ENCODE measurements around the gene SMAD2. TPM values are rescaled to one million over a fixed set of nuclear protein-coding genes. Genes with fewer than 3 reads are reported as not detected.

Gene SMAD2
- total and polyA plus RNA-seq, 2 experiments from 2014 or later = 52.4 to 77.7 TPM

- 2 to 5% methylated on average over 6 of the region's 6 CpGs for WGBS, 2 experiments (ENCODE audit: low coverage in 1 of 2, low lambda C conversion rate in 2 of 2, missing lambda C conversion rate in 2 of 2)
- H3K4me2 ChIP-seq (ENCODE audit: unreplicated experiment) = peak overlapping the region; percentile 34
- no peak overlapping the region for H3K9ac ChIP-seq
- peak; percentile 82 for DNase-seq
- H3K4me1 ChIP-seq (ENCODE audit: insufficient read depth) = peaks cover 6% of the 10 kb centered on the region
- no peak for TF ChIP-seq EZH2phosphoT487 (IDR thresholded peaks at IDR 0.05; ENCODE audit: insufficient read depth, low read depth)
- no peak for TF ChIP-seq EZH2 (IDR thresholded peaks at IDR 0.05; ENCODE audit: insufficient read depth, poor library complexity, severe bottlenecking)
- peak overlapping the region; percentile 41; the same call in 1 of the 2 replicates for H2AFZ ChIP-seq
- H3K9me3 ChIP-seq (ENCODE audit: low read depth) = no peaks in the 10 kb centered on the region
- H3F3A ChIP-seq (ENCODE audit: insufficient read depth) = peaks cover 5% of the 10 kb centered on the region; the same call in 1 of the 2 replicates
- no peak overlapping the region for H3K4me3 ChIP-seq
- in situ Hi-C loops (cut with MboI) = no loop called here
- no peaks in the 10 kb centered on the region for H4K20me1 ChIP-seq (ENCODE audit: insufficient read depth)
- H3K27me3 ChIP-seq (replicated peaks; ENCODE audit: insufficient read depth) = peaks cover 29% of the 10 kb centered on the region
- H3K79me2 ChIP-seq (ENCODE audit: insufficient read depth) = no peaks in the 10 kb centered on the region
- no peaks in the 10 kb centered on the region for H3K36me3 ChIP-seq (ENCODE audit: low read depth)
- H3K9me2 ChIP-seq (ENCODE audit: insufficient read depth) = no peaks in the 10 kb centered on the region
- no peak overlapping the region for H3K27ac ChIP-seq
These were observed 23.0 kb upstream of the SMAD2 start for GRCh38 chr18:47953471-47953931.

- H3K27me3 ChIP-seq (replicated peaks; ENCODE audit: insufficient read depth) = peaks cover 10% of the 10 kb centered on the region
- whole genome bisulfite sequencing, 2 experiments (ENCODE audit: low coverage in 1 of 2, low lambda C conversion rate in 2 of 2, missing lambda C conversion rate in 2 of 2) = 47 to 52% methylated on average over 2 of the region's 2 CpGs
- H3K4me3 ChIP-seq = no peak overlapping the region
- peaks cover 5% of the 10 kb centered on the region; the same call in 1 of the 2 replicates for H3F3A ChIP-seq (ENCODE audit: insufficient read depth)
- H3K27ac ChIP-seq = no peak overlapping the region
- H3K79me2 ChIP-seq (ENCODE audit: insufficient read depth) = no peaks in the 10 kb centered on the region
- H3K4me1 ChIP-seq (ENCODE audit: insufficient read depth) = peaks cover 6% of the 10 kb centered on the region
- no peaks in the 10 kb centered on the region for H3K9me3 ChIP-seq (ENCODE audit: low read depth)
- in situ Hi-C loops (cut with MboI) = no loop called here
- H2AFZ ChIP-seq = no peak overlapping the region
- H3K9ac ChIP-seq = no peak overlapping the region
- no peaks in the 10 kb centered on the region for H3K36me3 ChIP-seq (ENCODE audit: low read depth)
- no peak for DNase-seq
- no peak for TF ChIP-seq EZH2phosphoT487 (IDR thresholded peaks at IDR 0.05; ENCODE audit: insufficient read depth, low read depth)
- no peak for TF ChIP-seq EZH2 (IDR thresholded peaks at IDR 0.05; ENCODE audit: insufficient read depth, poor library complexity, severe bottlenecking)
- H3K9me2 ChIP-seq (ENCODE audit: insufficient read depth) = no peaks in the 10 kb centered on the region
- H4K20me1 ChIP-seq (ENCODE audit: insufficient read depth) = no peaks in the 10 kb centered on the region
- H3K4me2 ChIP-seq (ENCODE audit: unreplicated experiment) = no peak overlapping the region
These were observed 20.1 kb upstream of the SMAD2 start for GRCh38 chr18:47950511-47950910.

GRCh38 chr18:47949202-47949601 lies 18.7 kb upstream of the SMAD2 start:
- Histone ChIP-seq H3K27me3 (replicated peaks; ENCODE audit: insufficient read depth) (peaks cover 10% of the 10 kb centered on the region), H3K4me1 (ENCODE audit: insufficient read depth) (peaks cover 6% of the 10 kb centered on the region), H3K79me2 (ENCODE audit: insufficient read depth) (no peaks in the 10 kb centered on the region), H3K4me3 (no peak overlapping the region), H3K9me3 (ENCODE audit: low read depth) (no peaks in the 10 kb centered on the region), H2AFZ (no peak overlapping the region), H3K36me3 (ENCODE audit: low read depth) (no peaks in the 10 kb centered on the region), H3K27ac (no peak overlapping the region), H3K9me2 (ENCODE audit: insufficient read depth) (no peaks in the 10 kb centered on the region), H3K9ac (no peak overlapping the region), H3K4me2 (ENCODE audit: unreplicated experiment) (no peak overlapping the region), H4K20me1 (ENCODE audit: insufficient read depth) (no peaks in the 10 kb centered on the region), H3F3A (ENCODE audit: insufficient read depth) (peaks cover 5% of the 10 kb centered on the region; the same call in 1 of the 2 replicates)
- WGBS, 2 experiments (ENCODE audit: low coverage in 1 of 2, low lambda C conversion rate in 2 of 2, missing lambda C conversion rate in 2 of 2) = 7 to 11% methylated on average over 2 of the region's 2 CpGs
- in situ Hi-C loops (cut with MboI) = no loop called here
- DNase-seq = no peak
- no peak for TF ChIP-seq EZH2 (IDR thresholded peaks at IDR 0.05; ENCODE audit: insufficient read depth, poor library complexity, severe bottlenecking)
- no peak for TF ChIP-seq EZH2phosphoT487 (IDR thresholded peaks at IDR 0.05; ENCODE audit: insufficient read depth, low read depth)

GRCh38 chr18:47946889-47947288 lies 16.4 kb upstream of the SMAD2 start:
- no peak overlapping the region for H3K27ac ChIP-seq
- H3K9ac ChIP-seq = no peak overlapping the region
- H2AFZ ChIP-seq = no peak overlapping the region
- 83 to 87% methylated on average over 4 of the region's 4 CpGs for WGBS, 2 experiments (ENCODE audit: low coverage in 1 of 2, low lambda C conversion rate in 2 of 2, missing lambda C conversion rate in 2 of 2)
- TF ChIP-seq EZH2phosphoT487 (IDR thresholded peaks at IDR 0.05; ENCODE audit: insufficient read depth, low read depth) (no peak), EZH2 (IDR thresholded peaks at IDR 0.05; ENCODE audit: insufficient read depth, poor library complexity, severe bottlenecking) (no peak)
- in situ Hi-C loops (cut with MboI) = no loop called here
- no peak overlapping the region for H3K4me2 ChIP-seq (ENCODE audit: unreplicated experiment)
- no peaks in the 10 kb centered on the region for H3K4me1 ChIP-seq (ENCODE audit: insufficient read depth)
- H4K20me1 ChIP-seq (ENCODE audit: insufficient read depth) = no peaks in the 10 kb centered on the region
- no peak for DNase-seq
- no peaks in the 10 kb centered on the region for H3F3A ChIP-seq (ENCODE audit: insufficient read depth)
- H3K4me3 ChIP-seq = no peak overlapping the region
- H3K36me3 ChIP-seq (ENCODE audit: low read depth) = no peaks in the 10 kb centered on the region
- peaks cover 14% of the 10 kb centered on the region for H3K27me3 ChIP-seq (replicated peaks; ENCODE audit: insufficient read depth)
- H3K9me2 ChIP-seq (ENCODE audit: insufficient read depth) = no peaks in the 10 kb centered on the region
- H3K9me3 ChIP-seq (ENCODE audit: low read depth) = no peaks in the 10 kb centered on the region
- H3K79me2 ChIP-seq (ENCODE audit: insufficient read depth) = no peaks in the 10 kb centered on the region

Data from GM23248 (cell line).